Adipose tissue (tissue), 3 donors: ENCODE data around the gene APOC4. TPM values are rescaled to one million over a fixed set of nuclear protein-coding genes. Genes with fewer than 3 reads are reported as not detected.
"Not testable (repeated sequence)": the region's sequence is repeated elsewhere in the genome, so short reads cannot be mapped to it uniquely, and the experiment has no call there.

Experiments used
- H3K27ac ChIP-seq: one replicate; pipeline ENCODE4 v1.5.1; 2013; ENCODE audit warnings: low read depth, low read length
- WGBS, 3 donors: extraction: QIAGEN DNeasy Blood & Tissue Kit; methylation state at CpG; one replicate each; pipeline ENCODE4 v1.1.7; 2013; 5-methylcytosine and 5-hydroxymethylcytosine counted together
- polyA plus RNA-seq, 3 donors: library from polyadenylated mRNA; stranded (reverse); fragments of 200-250 nt; gene quantifications; one replicate each; pipeline ENCODE4 v1.2.3, GENCODE V29; 2013
- donor health status: healthy with polysubstance abuse.
- donor health status: Bipolar disorder and iron deficiency.
- donor health status: healthy.

APOC4 gene
- polyA plus RNA-seq, 3 donors, result not detected

- peak within 1 kb of the TSS; percentile 89 for H3K27ac ChIP-seq
- 0 to 1% (median 1%) methylated on average over 59 to 65 of the region's 65 CpGs for WGBS, 3 donors
Measured at GRCh38 chr19:44954649-44955504, 12.8 kb downstream of the APOC4 start, which contains the start of gene CLPTM1. Gene CLPTM1, plus strand, starts transcription at chr19:44955380. Its CDS starts 16 bp downstream, at chr19:44955396.

- 2 to 4% (median 3%) methylated on average over 39 to 40 of the region's 40 CpGs for WGBS, 3 donors
- H3K27ac ChIP-seq, result no peak overlapping the region
Measured at GRCh38 chr19:44955505-44956439, 13.7 kb downstream of the APOC4 start.

- WGBS, 3 donors, result 61 to 80% (median 78%) methylated on average over 7 of the region's 7 CpGs
Measured at GRCh38 chr19:44957526-44957925, 15.5 kb downstream of the APOC4 start.

GRCh38 chr19:44958090-44958489 lies 16.1 kb downstream of the APOC4 start:
- 75 to 80% (median 79%) methylated on average over 8 to 9 of the region's 9 CpGs for WGBS, 3 donors
- no peak overlapping the region for H3K27ac ChIP-seq

More at GRCh38 chr19:44957526-44957925, 15.5 kb downstream of the APOC4 start:
- H3K27ac ChIP-seq, result no peak overlapping the region

GRCh38 chr19:44959691-44960090 lies 17.7 kb downstream of the APOC4 start:
- WGBS, 3 donors, result 73 to 78% (median 76%) methylated on average over 5 of the region's 5 CpGs
- H3K27ac ChIP-seq, result no peak overlapping the region

GRCh38 chr19:44960906-44961728 lies 19.1 kb downstream of the APOC4 start:
- WGBS, 3 donors, result 76 to 84% (median 80%) methylated on average over 8 of the region's 8 CpGs
- H3K27ac ChIP-seq, result no peak overlapping the region

GRCh38 chr19:44961821-44962220 lies 19.8 kb downstream of the APOC4 start:
- no peak overlapping the region for H3K27ac ChIP-seq
- 89 to 93% (median 90%) methylated on average over 8 of the region's 8 CpGs for WGBS, 3 donors

GRCh38 chr19:44968118-44968517 lies 26.1 kb downstream of the APOC4 start:
- WGBS, 3 donors, result 91 to 92% (median 91%) methylated on average over 5 of the region's 5 CpGs
- no peak overlapping the region for H3K27ac ChIP-seq

- 86 to 92% (median 90%) methylated on average over 4 of the region's 4 CpGs for WGBS, 3 donors
- no peak overlapping the region for H3K27ac ChIP-seq
Measured at GRCh38 chr19:44968670-44969069, 26.6 kb downstream of the APOC4 start.

GRCh38 chr19:44969437-44969836 lies 27.4 kb downstream of the APOC4 start:
- WGBS, 3 donors, result 98 to 99% (median 99%) methylated on average over 5 of the region's 5 CpGs
- no peak overlapping the region for H3K27ac ChIP-seq

- 85 to 95% (median 91%) methylated on average over 6 of the region's 6 CpGs for WGBS, 3 donors
- not testable (repeated sequence) for H3K27ac ChIP-seq
Measured at GRCh38 chr19:44971451-44971850, 29.4 kb downstream of the APOC4 start.

GRCh38 chr19:44972802-44973201 lies 30.8 kb downstream of the APOC4 start:
- no peak overlapping the region for H3K27ac ChIP-seq
- 89 to 91% (median 90%) methylated on average over 13 of the region's 13 CpGs for WGBS, 3 donors

GRCh38 chr19:44973982-44974735 lies 32.1 kb downstream of the APOC4 start:
- 88 to 94% (median 94%) methylated on average over 20 to 21 of the region's 21 CpGs for WGBS, 3 donors
- no peak overlapping the region for H3K27ac ChIP-seq

GRCh38 chr19:44974857-44975256 lies 32.8 kb downstream of the APOC4 start:
- H3K27ac ChIP-seq, result no peak overlapping the region

GRCh38 chr19:44975444-44975843 lies 33.4 kb downstream of the APOC4 start:
- 90 to 93% (median 93%) methylated on average over 4 of the region's 4 CpGs for WGBS, 3 donors

More at GRCh38 chr19:44974857-44975256, 32.8 kb downstream of the APOC4 start:
- WGBS, 3 donors, result 82 to 95% (median 93%) methylated on average over 5 of the region's 5 CpGs

GRCh38 chr19:44984005-44984404 lies 42.0 kb downstream of the APOC4 start:
- 81 to 91% (median 83%) methylated on average over 9 of the region's 9 CpGs for WGBS, 3 donors

More at GRCh38 chr19:44975444-44975843, 33.4 kb downstream of the APOC4 start:
- no peak overlapping the region for H3K27ac ChIP-seq

GRCh38 chr19:44985445-44985844 lies 43.4 kb downstream of the APOC4 start:
- 75 to 92% (median 83%) methylated on average over 4 of the region's 4 CpGs for whole genome bisulfite sequencing, 3 donors
- H3K27ac ChIP-seq, result no peak overlapping the region

More at GRCh38 chr19:44984005-44984404, 42.0 kb downstream of the APOC4 start:
- no peak overlapping the region for H3K27ac ChIP-seq
